ENCODE results near the gene AK1. TPM values are rescaled to one million over a fixed set of nuclear protein-coding genes. Genes with fewer than 3 reads are reported as not detected.
A peak's percentile ranks its signal among the peaks of the same experiment; 100 is the strongest.

The AK1 gene
- total and polyA plus RNA-seq, 2 experiments from 2014 or later, result 16.2 to 35.5 TPM

- ATAC-seq (no peak), DNase-seq (ENCODE audit: low spot score) (no peak)
- Histone ChIP-seq H3K36me3 (ENCODE audit: insufficient read depth) (no peaks in the 10 kb centered on the region), H3K27me3 (ENCODE audit: insufficient read depth) (no peaks in the 10 kb centered on the region), H3K4me1 (ENCODE audit: insufficient read depth) (no peaks in the 10 kb centered on the region; the same call in 1 of the 2 replicates), H3K4me3 (no peak overlapping the region), H3K79me2 (replicated peaks; ENCODE audit: insufficient read depth) (no peaks in the 10 kb centered on the region), H3K27ac (ENCODE audit: low read depth) (no peak overlapping the region), H3K9me2 (ENCODE audit: insufficient read depth) (no peaks in the 10 kb centered on the region), H2AFZ (no peak overlapping the region), H4K20me1 (replicated peaks; ENCODE audit: insufficient read depth) (no peaks in the 10 kb centered on the region), H3F3A (replicated peaks; ENCODE audit: low read depth) (no peaks in the 10 kb centered on the region), H3K4me2 (no peak overlapping the region)
- H3K27ac Mint-ChIP-seq, result no peak overlapping the region
- H3K4me3 Mint-ChIP-seq, result no peak overlapping the region
- peaks cover 16% of the 10 kb centered on the region for H3K4me1 Mint-ChIP-seq
- H3K9me3 Mint-ChIP-seq, result no peaks in the 10 kb centered on the region
- TF ChIP-seq, protein P1, sequence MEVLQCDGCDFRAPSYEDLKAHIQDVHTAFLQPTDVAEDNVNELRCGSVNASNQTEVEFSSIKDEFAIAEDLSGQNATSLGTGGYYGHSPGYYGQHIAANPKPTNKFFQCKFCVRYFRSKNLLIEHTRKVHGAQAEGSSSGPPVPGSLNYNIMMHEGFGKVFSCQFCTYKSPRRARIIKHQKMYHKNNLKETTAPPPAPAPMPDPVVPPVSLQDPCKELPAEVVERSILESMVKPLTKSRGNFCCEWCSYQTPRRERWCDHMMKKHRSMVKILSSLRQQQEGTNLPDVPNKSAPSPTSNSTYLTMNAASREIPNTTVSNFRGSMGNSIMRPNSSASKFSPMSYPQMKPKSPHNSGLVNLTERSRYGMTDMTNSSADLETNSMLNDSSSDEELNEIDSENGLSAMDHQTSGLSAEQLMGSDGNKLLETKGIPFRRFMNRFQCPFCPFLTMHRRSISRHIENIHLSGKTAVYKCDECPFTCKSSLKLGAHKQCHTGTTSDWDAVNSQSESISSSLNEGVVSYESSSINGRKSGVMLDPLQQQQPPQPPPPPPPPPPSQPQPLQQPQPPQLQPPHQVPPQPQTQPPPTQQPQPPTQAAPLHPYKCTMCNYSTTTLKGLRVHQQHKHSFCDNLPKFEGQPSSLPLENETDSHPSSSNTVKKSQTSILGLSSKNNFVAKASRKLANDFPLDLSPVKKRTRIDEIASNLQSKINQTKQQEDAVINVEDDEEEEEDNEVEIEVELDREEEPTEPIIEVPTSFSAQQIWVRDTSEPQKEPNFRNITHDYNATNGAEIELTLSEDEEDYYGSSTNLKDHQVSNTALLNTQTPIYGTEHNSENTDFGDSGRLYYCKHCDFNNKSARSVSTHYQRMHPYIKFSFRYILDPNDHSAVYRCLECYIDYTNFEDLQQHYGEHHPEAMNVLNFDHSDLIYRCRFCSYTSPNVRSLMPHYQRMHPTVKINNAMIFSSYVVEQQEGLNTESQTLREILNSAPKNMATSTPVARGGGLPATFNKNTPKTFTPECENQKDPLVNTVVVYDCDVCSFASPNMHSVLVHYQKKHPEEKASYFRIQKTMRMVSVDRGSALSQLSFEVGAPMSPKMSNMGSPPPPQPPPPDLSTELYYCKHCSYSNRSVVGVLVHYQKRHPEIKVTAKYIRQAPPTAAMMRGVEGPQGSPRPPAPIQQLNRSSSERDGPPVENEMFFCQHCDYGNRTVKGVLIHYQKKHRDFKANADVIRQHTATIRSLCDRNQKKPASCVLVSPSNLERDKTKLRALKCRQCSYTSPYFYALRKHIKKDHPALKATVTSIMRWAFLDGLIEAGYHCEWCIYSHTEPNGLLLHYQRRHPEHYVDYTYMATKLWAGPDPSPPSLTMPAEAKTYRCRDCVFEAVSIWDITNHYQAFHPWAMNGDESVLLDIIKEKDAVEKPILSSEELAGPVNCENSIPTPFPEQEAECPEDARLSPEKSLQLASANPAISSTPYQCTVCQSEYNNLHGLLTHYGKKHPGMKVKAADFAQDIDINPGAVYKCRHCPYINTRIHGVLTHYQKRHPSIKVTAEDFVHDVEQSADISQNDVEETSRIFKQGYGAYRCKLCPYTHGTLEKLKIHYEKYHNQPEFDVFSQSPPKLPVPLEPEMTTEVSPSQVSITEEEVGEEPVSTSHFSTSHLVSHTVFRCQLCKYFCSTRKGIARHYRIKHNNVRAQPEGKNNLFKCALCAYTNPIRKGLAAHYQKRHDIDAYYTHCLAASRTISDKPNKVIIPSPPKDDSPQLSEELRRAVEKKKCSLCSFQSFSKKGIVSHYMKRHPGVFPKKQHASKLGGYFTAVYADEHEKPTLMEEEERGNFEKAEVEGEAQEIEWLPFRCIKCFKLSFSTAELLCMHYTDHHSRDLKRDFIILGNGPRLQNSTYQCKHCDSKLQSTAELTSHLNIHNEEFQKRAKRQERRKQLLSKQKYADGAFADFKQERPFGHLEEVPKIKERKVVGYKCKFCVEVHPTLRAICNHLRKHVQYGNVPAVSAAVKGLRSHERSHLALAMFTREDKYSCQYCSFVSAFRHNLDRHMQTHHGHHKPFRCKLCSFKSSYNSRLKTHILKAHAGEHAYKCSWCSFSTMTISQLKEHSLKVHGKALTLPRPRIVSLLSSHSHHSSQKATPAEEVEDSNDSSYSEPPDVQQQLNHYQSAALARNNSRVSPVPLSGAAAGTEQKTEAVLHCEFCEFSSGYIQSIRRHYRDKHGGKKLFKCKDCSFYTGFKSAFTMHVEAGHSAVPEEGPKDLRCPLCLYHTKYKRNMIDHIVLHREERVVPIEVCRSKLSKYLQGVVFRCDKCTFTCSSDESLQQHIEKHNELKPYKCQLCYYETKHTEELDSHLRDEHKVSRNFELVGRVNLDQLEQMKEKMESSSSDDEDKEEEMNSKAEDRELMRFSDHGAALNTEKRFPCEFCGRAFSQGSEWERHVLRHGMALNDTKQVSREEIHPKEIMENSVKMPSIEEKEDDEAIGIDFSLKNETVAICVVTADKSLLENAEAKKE (CRISPR knock-in tag; IDR thresholded peaks at IDR 0.05), result no peak
- TF ChIP-seq EZH2 (IDR thresholded peaks at IDR 0.05; ENCODE audit: low read depth, unreplicated experiment) (no peak), CREB1 (CRISPR knock-in tag; IDR thresholded peaks at IDR 0.05; ENCODE audit: low read depth) (no peak)
- no peaks in the 10 kb centered on the region for H3K36me3 Mint-ChIP-seq (ENCODE audit: low read depth)
- H3K27me3 Mint-ChIP-seq (ENCODE audit: insufficient read depth, low read depth, poor library complexity), result peaks cover 5% of the 10 kb centered on the region
Measured at GRCh38 chr9:127841087-127841835, 36.2 kb downstream of the AK1 start.

DNA sequence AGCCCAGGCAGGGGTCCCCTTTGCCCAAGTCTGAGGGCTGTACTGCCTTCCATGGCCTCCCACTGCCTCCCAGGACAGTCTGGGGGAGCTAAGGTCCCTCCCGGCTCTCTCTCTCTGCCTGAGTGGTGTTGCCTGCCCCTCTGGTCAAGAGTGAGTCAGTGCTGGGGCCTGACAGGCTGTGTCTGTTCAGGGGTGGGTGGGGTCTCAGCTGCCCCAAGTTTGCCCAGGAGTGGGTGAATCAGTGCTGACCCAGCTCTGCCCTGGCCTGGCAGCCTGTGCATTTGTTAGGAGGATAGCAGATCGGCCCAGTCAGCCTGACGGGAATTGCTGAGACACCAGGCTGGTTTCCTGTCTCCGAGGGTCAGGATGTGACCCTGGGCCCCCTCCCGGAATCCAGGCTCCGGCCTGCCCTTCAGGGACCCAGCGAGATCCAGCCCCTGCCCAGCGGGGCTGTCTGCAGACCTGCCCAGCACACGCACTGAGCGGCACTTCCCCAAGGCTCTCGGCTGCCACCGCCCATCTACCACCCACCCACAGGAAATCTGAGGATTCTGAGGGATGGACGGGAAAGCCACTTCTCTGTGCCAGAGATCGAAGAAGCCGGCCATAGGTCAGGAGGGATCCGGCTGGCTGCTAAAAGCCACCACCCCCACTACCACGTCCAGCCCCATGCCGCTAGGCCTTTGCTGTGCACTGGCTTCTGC, 38.9 kb downstream of the AK1 start:
- Histone ChIP-seq H3K4me2 (no peak overlapping the region), H3K36me3 (ENCODE audit: insufficient read depth) (no peaks in the 10 kb centered on the region), H3K4me3 (no peak overlapping the region), H3K79me2 (replicated peaks; ENCODE audit: insufficient read depth) (no peaks in the 10 kb centered on the region), H4K20me1 (replicated peaks; ENCODE audit: insufficient read depth) (no peaks in the 10 kb centered on the region), H3K9me2 (ENCODE audit: insufficient read depth) (no peaks in the 10 kb centered on the region), H3K4me1 (ENCODE audit: insufficient read depth) (no peaks in the 10 kb centered on the region), H2AFZ (no peak overlapping the region), H3K27ac (ENCODE audit: low read depth) (no peak overlapping the region), H3K27me3 (ENCODE audit: insufficient read depth) (no peaks in the 10 kb centered on the region), H3F3A (replicated peaks; ENCODE audit: low read depth) (no peaks in the 10 kb centered on the region)
- H3K27me3 Mint-ChIP-seq (ENCODE audit: insufficient read depth, low read depth, poor library complexity), result peaks cover 2% of the 10 kb centered on the region
- H3K27ac Mint-ChIP-seq, result no peak overlapping the region; the same call in 1 of the 2 replicates
- H3K9me3 Mint-ChIP-seq, result no peaks in the 10 kb centered on the region
- no peak for DNase-seq (ENCODE audit: low spot score)
- H3K4me1 Mint-ChIP-seq, result peaks cover 7% of the 10 kb centered on the region
- peak; percentile 52 for ATAC-seq
- no peaks in the 10 kb centered on the region for H3K36me3 Mint-ChIP-seq (ENCODE audit: low read depth)
- no peak overlapping the region for H3K4me3 Mint-ChIP-seq
- TF ChIP-seq CREB1 (CRISPR knock-in tag; IDR thresholded peaks at IDR 0.05; ENCODE audit: low read depth) (no peak), STAT1 (IDR thresholded peaks at IDR 0.05; ENCODE audit: unreplicated experiment) (no peak), ZNF114 (CRISPR knock-in tag; IDR thresholded peaks at IDR 0.05) (no peak)

Data from GM23338 (cell line).